ENCODE results near the gene CLIC3.

CLIC3 gene

DNA sequence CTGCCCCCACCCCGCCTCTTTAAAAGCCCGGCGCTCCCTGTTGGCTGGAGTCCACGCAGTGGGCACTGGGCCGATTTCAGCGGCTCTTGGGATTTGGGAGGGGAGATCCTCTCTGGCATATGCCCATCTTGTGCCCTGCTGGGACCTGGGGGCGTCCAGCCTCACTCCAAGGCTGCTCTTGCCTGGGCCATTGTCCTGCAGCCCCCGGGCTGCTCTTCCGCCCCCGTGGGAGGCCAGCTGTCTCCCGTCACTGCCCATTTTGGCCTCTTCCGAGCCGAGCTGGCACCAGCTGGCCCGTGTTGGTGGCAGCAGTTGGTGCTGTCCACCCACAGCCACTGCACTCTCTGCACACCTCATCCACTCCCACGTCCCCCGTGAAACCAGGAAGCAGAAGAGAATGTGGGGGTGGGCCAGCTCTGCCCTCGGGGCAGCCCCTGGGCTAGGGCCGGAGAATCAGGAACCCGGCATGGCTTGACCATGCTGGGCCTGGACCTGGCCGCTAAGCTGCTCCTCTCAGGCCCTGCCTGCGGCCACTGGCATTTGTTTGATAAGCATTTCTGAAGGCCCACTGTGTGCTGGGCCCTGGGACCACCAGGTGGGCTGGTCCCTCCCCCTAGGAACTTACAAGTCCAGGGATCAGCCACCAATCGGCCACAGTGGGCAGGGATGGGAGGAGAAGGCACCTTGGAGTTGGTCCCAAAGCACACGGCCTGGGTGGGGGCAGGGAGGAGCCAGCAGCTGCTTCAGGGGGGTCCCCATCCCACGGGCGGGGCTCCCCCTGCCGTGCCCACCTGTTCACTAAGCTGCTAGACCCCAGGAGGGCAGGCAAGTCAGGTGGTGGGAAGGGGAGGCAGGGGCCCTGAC is 49.1 kb downstream of the CLIC3 start:
- TF ChIP-seq, protein P1, sequence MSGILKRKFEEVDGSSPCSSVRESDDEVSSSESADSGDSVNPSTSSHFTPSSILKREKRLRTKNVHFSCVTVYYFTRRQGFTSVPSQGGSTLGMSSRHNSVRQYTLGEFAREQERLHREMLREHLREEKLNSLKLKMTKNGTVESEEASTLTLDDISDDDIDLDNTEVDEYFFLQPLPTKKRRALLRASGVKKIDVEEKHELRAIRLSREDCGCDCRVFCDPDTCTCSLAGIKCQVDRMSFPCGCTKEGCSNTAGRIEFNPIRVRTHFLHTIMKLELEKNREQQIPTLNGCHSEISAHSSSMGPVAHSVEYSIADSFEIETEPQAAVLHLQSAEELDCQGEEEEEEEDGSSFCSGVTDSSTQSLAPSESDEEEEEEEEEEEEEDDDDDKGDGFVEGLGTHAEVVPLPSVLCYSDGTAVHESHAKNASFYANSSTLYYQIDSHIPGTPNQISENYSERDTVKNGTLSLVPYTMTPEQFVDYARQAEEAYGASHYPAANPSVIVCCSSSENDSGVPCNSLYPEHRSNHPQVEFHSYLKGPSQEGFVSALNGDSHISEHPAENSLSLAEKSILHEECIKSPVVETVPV (CRISPR knock-in tag; IDR thresholded peaks at IDR 0.05): no peak
- TF ChIP-seq, protein P2, sequence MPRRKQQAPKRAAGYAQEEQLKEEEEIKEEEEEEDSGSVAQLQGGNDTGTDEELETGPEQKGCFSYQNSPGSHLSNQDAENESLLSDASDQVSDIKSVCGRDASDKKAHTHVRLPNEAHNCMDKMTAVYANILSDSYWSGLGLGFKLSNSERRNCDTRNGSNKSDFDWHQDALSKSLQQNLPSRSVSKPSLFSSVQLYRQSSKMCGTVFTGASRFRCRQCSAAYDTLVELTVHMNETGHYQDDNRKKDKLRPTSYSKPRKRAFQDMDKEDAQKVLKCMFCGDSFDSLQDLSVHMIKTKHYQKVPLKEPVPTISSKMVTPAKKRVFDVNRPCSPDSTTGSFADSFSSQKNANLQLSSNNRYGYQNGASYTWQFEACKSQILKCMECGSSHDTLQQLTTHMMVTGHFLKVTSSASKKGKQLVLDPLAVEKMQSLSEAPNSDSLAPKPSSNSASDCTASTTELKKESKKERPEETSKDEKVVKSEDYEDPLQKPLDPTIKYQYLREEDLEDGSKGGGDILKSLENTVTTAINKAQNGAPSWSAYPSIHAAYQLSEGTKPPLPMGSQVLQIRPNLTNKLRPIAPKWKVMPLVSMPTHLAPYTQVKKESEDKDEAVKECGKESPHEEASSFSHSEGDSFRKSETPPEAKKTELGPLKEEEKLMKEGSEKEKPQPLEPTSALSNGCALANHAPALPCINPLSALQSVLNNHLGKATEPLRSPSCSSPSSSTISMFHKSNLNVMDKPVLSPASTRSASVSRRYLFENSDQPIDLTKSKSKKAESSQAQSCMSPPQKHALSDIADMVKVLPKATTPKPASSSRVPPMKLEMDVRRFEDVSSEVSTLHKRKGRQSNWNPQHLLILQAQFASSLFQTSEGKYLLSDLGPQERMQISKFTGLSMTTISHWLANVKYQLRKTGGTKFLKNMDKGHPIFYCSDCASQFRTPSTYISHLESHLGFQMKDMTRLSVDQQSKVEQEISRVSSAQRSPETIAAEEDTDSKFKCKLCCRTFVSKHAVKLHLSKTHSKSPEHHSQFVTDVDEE (CRISPR knock-in tag; IDR thresholded peaks at IDR 0.05): no peak
- no peak for ATAC-seq

DNA sequence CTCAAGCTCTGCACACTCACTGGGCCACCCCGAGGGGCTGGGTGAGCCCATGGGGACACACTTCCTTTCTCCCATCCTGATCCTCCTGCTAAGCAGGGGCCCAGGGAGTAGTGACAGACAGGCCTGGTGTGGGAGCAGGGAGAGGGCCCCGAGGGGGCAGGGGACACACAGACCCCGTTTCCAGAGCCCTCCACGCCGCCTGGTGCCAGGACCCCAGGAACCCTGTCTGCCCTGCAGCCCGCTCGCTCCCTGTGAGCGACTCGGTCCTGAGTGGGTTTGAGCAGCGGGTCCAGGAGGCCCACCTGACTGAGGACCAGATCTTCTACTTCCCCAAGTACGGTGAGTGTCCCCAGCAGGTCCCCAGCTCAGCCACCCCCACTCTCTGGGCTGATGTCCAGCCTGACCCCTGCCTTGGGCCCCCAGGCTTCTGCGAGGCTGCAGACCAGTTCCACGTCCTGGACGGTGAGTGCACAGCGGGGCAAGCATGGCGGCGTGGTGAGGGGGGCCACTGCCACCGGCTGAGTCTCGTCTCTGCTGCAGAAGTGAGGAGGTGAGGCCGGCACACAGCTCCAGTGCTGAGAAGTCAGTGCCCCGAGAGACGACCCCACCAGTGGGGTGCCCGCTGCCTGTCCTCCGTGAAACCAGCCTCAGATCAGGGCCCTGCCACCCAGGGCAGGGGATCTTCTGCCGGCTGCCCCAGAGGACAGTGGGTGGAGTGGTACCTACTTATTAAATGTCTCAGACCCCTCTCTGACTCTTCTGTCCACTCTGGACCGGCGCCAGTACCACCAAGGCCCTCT is 49.9 kb downstream of the CLIC3 start:
- no peak for ATAC-seq
- TF ChIP-seq ARNTL (CRISPR knock-in tag; IDR thresholded peaks at IDR 0.05; ENCODE audit: borderline replicate concordance, low read depth) (no peak), SNAI2 (CRISPR knock-in tag; IDR thresholded peaks at IDR 0.05) (no peak), PPARA (CRISPR knock-in tag; IDR thresholded peaks at IDR 0.05; ENCODE audit: borderline replicate concordance) (no peak), ZNF70 (CRISPR knock-in tag; IDR thresholded peaks at IDR 0.05) (no peak), ESRRG (CRISPR knock-in tag; IDR thresholded peaks at IDR 0.05) (no peak), TOX (CRISPR knock-in tag; IDR thresholded peaks at IDR 0.05; ENCODE audit: borderline replicate concordance) (no peak)

DNA sequence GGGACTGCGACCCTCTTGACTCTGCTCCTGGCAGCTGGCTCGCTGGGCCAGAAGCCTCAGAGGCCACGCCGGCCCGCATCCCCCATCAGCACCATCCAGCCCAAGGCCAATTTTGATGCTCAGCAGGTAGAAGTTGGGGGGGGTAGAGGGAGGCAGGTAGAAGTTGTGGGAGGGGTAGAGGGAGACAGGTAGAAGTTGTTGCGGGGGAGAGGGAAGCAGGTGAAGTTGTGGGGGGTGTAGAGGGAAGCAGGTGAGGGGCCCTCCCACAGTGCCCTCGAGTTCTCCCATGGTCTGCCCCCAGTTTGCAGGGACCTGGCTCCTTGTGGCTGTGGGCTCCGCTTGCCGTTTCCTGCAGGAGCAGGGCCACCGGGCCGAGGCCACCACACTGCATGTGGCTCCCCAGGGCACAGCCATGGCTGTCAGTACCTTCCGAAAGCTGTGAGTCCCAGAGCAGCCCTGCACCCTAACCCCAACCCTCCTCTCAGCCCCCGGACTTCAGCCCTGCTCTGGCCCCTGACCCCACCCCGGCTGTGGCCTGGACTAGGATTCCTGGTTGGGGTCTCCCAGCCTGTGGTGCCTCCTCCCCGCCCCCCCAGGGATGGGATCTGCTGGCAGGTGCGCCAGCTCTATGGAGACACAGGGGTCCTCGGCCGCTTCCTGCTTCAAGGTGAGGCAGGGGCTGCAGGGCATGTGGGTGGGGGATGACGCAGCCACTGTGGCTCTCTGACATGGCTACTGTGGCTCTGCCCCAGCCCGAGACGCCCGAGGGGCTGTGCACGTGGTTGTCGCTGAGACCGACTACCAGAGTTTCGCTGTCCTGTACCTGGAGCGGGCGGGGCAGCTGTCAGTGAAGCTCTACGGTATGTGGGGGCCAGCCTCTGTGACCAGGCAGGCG is 50.8 kb downstream of the CLIC3 start:
- no peak for ATAC-seq
- TF ChIP-seq, protein P3, sequence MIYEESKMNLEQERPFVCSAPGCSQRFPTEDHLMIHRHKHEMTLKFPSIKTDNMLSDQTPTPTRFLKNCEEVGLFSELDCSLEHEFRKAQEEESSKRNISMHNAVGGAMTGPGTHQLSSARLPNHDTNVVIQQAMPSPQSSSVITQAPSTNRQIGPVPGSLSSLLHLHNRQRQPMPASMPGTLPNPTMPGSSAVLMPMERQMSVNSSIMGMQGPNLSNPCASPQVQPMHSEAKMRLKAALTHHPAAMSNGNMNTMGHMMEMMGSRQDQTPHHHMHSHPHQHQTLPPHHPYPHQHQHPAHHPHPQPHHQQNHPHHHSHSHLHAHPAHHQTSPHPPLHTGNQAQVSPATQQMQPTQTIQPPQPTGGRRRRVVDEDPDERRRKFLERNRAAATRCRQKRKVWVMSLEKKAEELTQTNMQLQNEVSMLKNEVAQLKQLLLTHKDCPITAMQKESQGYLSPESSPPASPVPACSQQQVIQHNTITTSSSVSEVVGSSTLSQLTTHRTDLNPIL (CRISPR knock-in tag; IDR thresholded peaks at IDR 0.05; ENCODE audit: low read depth): no peak
